ENCODE results near the gene KPNB1. TPM values are rescaled to one million over a fixed set of nuclear protein-coding genes. Genes with fewer than 3 reads are reported as not detected.
A peak's percentile ranks its signal among the peaks of the same experiment; 100 is the strongest.

KPNB1 gene
- total RNA-seq, 2 experiments from 2014 or later: 589 to 605 TPM

- ChIA-PET CTCF (interaction anchor here (8.2 kb wide), 1 partner anchor 9 kb away, joined by 92 read pairs; no protein-coding TSS in a partner anchor), POLR2A (interaction anchor here (0.5 to 24.4 kb wide), 4 partner anchors 15 to 61 kb away, joined by 3 to 583 read pairs (median 3); no protein-coding TSS in a partner anchor)
- ATAC-seq (no peak), DNase-seq (no peak)
- H3K36me3 Mint-ChIP-seq (ENCODE audit: low read depth): peaks cover 79% of the 10 kb centered on the region
- intact Hi-C loops (cut with micrococcal nuclease): no loop called here
- no peaks in the 10 kb centered on the region for H3K27me3 Mint-ChIP-seq
- H3K4me3 Mint-ChIP-seq: peak overlapping the region; percentile 14
- TF ChIP-seq CTCF (IDR thresholded peaks at IDR 0.05): no peak
- H3K27ac Mint-ChIP-seq: peak overlapping the region; percentile 79
- H3K4me1 Mint-ChIP-seq (ENCODE audit: low read depth): peaks cover 67% of the 10 kb centered on the region
- H3K9me3 Mint-ChIP-seq: no peaks in the 10 kb centered on the region
These were observed 5.3 kb downstream of the KPNB1 start for GRCh38 chr17:47654991-47655390.

- intact Hi-C loops (cut with micrococcal nuclease): no loop called here
- Mint-ChIP-seq H3K4me3 (peak overlapping the region; percentile 60), H3K9me3 (no peaks in the 10 kb centered on the region), H3K36me3 (ENCODE audit: low read depth) (peaks cover 75% of the 10 kb centered on the region), H3K27ac (peak overlapping the region; percentile 79), H3K4me1 (ENCODE audit: low read depth) (peaks cover 49% of the 10 kb centered on the region), H3K27me3 (no peaks in the 10 kb centered on the region)
- ChIA-PET POLR2A (interaction anchor here (0.6 to 26.8 kb wide), 4 partner anchors 5 to 119 kb away, joined by 3 to 583 read pairs (median 293); partner anchors contain the start of genes KPNB1 and TBKBP1), CTCF (interaction anchor here (1.0 to 1.2 kb wide), 3 partner anchors 71 to 141 kb away, joined by 3 read pairs; no protein-coding TSS in a partner anchor)
- peak; percentile 25 for TF ChIP-seq CTCF (IDR thresholded peaks at IDR 0.05)
- no peak for DNase-seq
- peak; percentile 74 for ATAC-seq
These were observed 10.4 kb downstream of the KPNB1 start for GRCh38 chr17:47660064-47660492.

- ChIA-PET CTCF (interaction anchor here (0.6 to 6.2 kb wide), 30 partner anchors 10 to 140 kb away, joined by 3 to 92 read pairs (median 4); partner anchors contain the start of genes KPNB1 and TBX21), POLR2A (interaction anchor here (0.6 to 26.8 kb wide), 13 partner anchors 6 to 126 kb away, joined by 3 to 583 read pairs (median 4); partner anchors contain the start of gene KPNB1)
- Mint-ChIP-seq H3K27me3 (no peaks in the 10 kb centered on the region), H3K9me3 (no peaks in the 10 kb centered on the region), H3K4me3 (no peak overlapping the region), H3K27ac (peak overlapping the region; percentile 83), H3K36me3 (ENCODE audit: low read depth) (peaks cover 68% of the 10 kb centered on the region), H3K4me1 (ENCODE audit: low read depth) (peaks cover 23% of the 10 kb centered on the region)
- peak; percentile 76 for DNase-seq
- intact Hi-C loops (cut with micrococcal nuclease): no loop called here
- ATAC-seq: peak; percentile 77
- TF ChIP-seq CTCF (IDR thresholded peaks at IDR 0.05): peak; percentile 89
These were observed 14.3 kb downstream of the KPNB1 start for GRCh38 chr17:47663912-47664623.

- DNase-seq: no peak
- Mint-ChIP-seq H3K36me3 (ENCODE audit: low read depth) (peaks cover 70% of the 10 kb centered on the region), H3K4me1 (ENCODE audit: low read depth) (peaks cover 23% of the 10 kb centered on the region), H3K4me3 (no peak overlapping the region), H3K27ac (peak overlapping the region; percentile 83), H3K27me3 (no peaks in the 10 kb centered on the region), H3K9me3 (no peaks in the 10 kb centered on the region)
- no peak for ATAC-seq
- peak; percentile 64 for TF ChIP-seq CTCF (IDR thresholded peaks at IDR 0.05)
- intact Hi-C loops (cut with micrococcal nuclease): no loop called here
- POLR2A ChIA-PET: interaction anchor here (0.6 to 26.8 kb wide), 11 partner anchors 5 to 126 kb away, joined by 3 to 583 read pairs (median 4); partner anchors contain the start of gene KPNB1
- CTCF ChIA-PET: interaction anchor here (0.6 to 6.2 kb wide), 23 partner anchors 9 to 140 kb away, joined by 3 to 92 read pairs (median 5); partner anchors contain the start of genes KPNB1 and TBX21
These were observed 14.9 kb downstream of the KPNB1 start for GRCh38 chr17:47664624-47664941.

GRCh38 chr17:47665655-47666054, 15.9 kb downstream of the KPNB1 start:
- ATAC-seq: no peak
- H3K9me3 Mint-ChIP-seq: no peaks in the 10 kb centered on the region
- H3K36me3 Mint-ChIP-seq (ENCODE audit: low read depth): peaks cover 73% of the 10 kb centered on the region
- intact Hi-C loops (cut with micrococcal nuclease): no loop called here
- no peak for DNase-seq
- peaks cover 22% of the 10 kb centered on the region for H3K4me1 Mint-ChIP-seq (ENCODE audit: low read depth)
- ChIA-PET POLR2A (interaction anchor here (1.3 to 26.8 kb wide), 6 partner anchors 4 to 125 kb away, joined by 3 to 583 read pairs (median 12); partner anchors contain the start of gene KPNB1), CTCF (interaction anchor here (0.6 to 6.2 kb wide), 14 partner anchors 8 to 260 kb away, joined by 3 to 92 read pairs (median 7); partner anchors contain the start of genes KPNB1 and TBX21)
- H3K27ac Mint-ChIP-seq: no peak overlapping the region
- H3K4me3 Mint-ChIP-seq: no peak overlapping the region
- no peak for TF ChIP-seq CTCF (IDR thresholded peaks at IDR 0.05)
- no peaks in the 10 kb centered on the region for H3K27me3 Mint-ChIP-seq
